ENCODE measurements around the gene KANTR.
A peak's percentile ranks its signal among the peaks of the same experiment; 100 is the strongest.

The KANTR gene

DNA sequence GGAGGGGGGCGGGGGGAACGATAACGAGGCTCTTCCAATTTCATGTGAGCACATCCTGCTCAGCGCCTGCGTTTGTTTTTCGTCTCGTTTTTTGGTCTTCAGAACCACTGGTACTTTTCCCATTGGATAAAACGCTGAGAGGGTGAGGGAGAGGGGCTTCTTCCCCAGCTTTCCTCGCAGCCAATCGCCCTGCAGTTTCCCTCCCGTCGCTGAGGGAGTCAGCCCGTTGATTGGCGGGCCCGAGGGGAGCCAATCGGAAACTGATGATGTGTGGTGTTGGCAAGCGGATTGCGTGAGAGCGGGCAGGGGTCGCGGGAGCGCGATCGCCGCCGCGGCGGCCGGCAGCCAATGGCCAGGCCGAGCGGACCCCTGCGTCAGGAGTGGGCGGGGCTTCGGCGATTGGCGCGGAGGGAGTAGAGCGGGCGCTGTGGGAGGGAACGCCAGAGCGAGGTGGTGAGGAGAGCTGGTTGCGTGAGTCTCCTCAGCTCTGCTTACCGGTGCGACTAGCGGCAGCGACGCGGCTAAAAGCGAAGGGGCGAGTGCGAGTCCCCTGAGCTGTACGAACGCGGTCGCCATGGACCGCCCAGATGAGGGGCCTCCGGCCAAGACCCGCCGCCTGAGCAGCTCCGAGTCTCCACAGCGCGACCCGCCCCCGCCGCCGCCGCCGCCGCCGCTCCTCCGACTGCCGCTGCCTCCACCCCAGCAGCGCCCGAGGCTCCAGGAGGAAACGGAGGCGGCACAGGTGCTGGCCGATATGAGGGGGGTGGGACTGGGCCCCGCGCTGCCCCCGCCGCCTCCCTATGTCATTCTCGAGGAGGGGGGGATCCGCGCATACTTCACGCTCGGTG, 11.8 kb upstream of the KANTR start, which contains the start of gene TSPYL2:
Gene TSPYL2, plus strand, starts transcription at position 443 of the 848 bp plus-strand sequence. Its CDS starts 132 bp downstream, at position 575.
- DNase-seq (ENCODE audit: low read depth in 2 of 2): peak; percentile 94 to 98
- peak within 1 kb of the TSS; percentile 70 to 72 for H3K4me3 ChIP-seq (replicated peaks in 1 of 2; ENCODE audit: low read depth in 2 of 2, low read length in 2 of 2)
- TF ChIP-seq CTCF (IDR thresholded peaks at IDR 0.05; ENCODE audit: low read depth, low read length): no peak

- TF ChIP-seq CTCF (IDR thresholded peaks at IDR 0.05; ENCODE audit: low read depth, low read length): no peak
- DNase-seq (ENCODE audit: low read depth in 2 of 2): no peak
- peak overlapping the region; percentile 70 to 72 for H3K4me3 ChIP-seq (replicated peaks in 1 of 2; ENCODE audit: low read depth in 2 of 2, low read length in 2 of 2)
Measured at GRCh38 chrX:53082773-53083616, 10.9 kb upstream of the KANTR start.

- no peak for TF ChIP-seq CTCF (IDR thresholded peaks at IDR 0.05; ENCODE audit: low read depth, low read length)
- no peak for DNase-seq (ENCODE audit: low read depth in 2 of 2)
- no peak overlapping the region for H3K4me3 ChIP-seq (replicated peaks in 1 of 2; ENCODE audit: low read depth in 2 of 2, low read length in 2 of 2)
Measured at GRCh38 chrX:53084043-53084570, 9.8 kb upstream of the KANTR start.

DNA sequence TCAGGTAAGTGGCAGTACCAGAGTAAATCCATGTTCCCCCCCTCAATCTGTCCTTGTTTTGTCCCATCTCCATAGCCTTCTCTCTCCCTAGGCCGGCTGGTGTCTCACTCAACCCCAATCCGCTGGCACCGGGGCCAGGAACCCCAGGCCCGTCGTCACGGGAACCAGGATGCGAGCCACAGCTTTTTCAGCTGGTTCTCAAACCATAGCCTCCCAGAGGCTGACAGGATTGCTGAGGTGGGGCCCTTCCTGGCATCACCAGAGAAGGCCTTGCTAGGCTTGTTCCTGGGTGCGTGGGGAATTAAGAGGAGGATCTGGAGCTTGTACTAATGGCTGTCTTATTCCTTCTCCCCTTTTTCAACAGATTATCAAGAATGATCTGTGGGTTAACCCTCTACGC, 9.1 kb upstream of the KANTR start:
- no peak for DNase-seq (ENCODE audit: low read depth in 2 of 2)
- H3K4me3 ChIP-seq (replicated peaks in 1 of 2; ENCODE audit: low read depth in 2 of 2, low read length in 2 of 2): no peak overlapping the region
- no peak for TF ChIP-seq CTCF (IDR thresholded peaks at IDR 0.05; ENCODE audit: low read depth, low read length)

DNA sequence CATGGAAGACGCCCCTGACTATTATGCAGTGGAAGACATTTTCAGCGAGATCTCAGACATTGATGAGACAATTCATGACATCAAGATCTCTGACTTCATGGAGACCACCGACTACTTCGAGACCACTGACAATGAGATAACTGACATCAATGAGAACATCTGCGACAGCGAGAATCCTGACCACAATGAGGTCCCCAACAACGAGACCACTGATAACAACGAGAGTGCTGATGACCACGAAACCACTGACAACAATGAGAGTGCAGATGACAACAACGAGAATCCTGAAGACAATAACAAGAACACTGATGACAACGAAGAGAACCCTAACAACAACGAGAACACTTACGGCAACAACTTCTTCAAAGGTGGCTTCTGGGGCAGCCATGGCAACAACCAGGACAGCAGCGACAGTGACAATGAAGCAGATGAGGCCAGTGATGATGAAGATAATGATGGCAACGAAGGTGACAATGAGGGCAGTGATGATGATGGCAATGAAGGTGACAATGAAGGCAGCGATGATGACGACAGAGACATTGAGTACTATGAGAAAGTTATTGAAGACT, 8.2 kb upstream of the KANTR start:
- H3K4me3 ChIP-seq (replicated peaks in 1 of 2; ENCODE audit: low read depth in 2 of 2, low read length in 2 of 2): no peak overlapping the region
- no peak for TF ChIP-seq CTCF (IDR thresholded peaks at IDR 0.05; ENCODE audit: low read depth, low read length)
- DNase-seq (ENCODE audit: low read depth in 2 of 2): no peak

- no peak for TF ChIP-seq CTCF (IDR thresholded peaks at IDR 0.05; ENCODE audit: low read depth, low read length)
- no peak overlapping the region for H3K4me3 ChIP-seq (replicated peaks in 1 of 2; ENCODE audit: low read depth in 2 of 2, low read length in 2 of 2)
- peak; percentile 46 to 47 for DNase-seq (ENCODE audit: low read depth in 2 of 2)
Measured at GRCh38 chrX:53086464-53086863, 7.5 kb upstream of the KANTR start.

All from cardiac fibroblast (primary cell).